GM23338 (cell line): ENCODE data around the gene GRP.

Experiments used
- CREB1 ChIP-seq: fragments of 250-450 bp; sonication (Bioruptor Pico); IDR thresholded peaks from 2 replicates; pipeline ENCODE4 v1.5.0; 2020; ENCODE audit warnings: low read depth, mild to moderate bottlenecking, moderate library complexity
- CTCF ChIP-seq, 2 experiments: fragments of 200-600 bp in 1 of 2; sonication (generic) in 1 of 2; conservative IDR thresholded peaks; 2 replicates each; pipeline versions ENCODE4 v1.5.1 to v1.6.1; 2016 to 2017; ENCODE audit warnings: antibody characterized with exemption in 2 of 2, low read depth in 2 of 2, mild to moderate bottlenecking in 2 of 2, moderate library complexity in 1 of 2
- ETS1 ChIP-seq: IDR thresholded peaks from 2 replicates; pipeline ENCODE4 v1.6.1; 2016; ENCODE audit warnings: antibody characterized with exemption
- EZH2 ChIP-seq: fragments of 200-600 bp; sonication (generic); IDR thresholded peaks from one replicate; pipeline ENCODE4 v1.8.0; 2017; ENCODE audit warnings: antibody characterized with exemption, mild to moderate bottlenecking, low read depth; ENCODE audit not compliant: unreplicated experiment
- EZH2phosphoT487 ChIP-seq: fragments of 200-600 bp; sonication (generic); IDR thresholded peaks from one replicate; pipeline ENCODE4 v1.8.1; 2018; ENCODE audit warnings: antibody characterized with exemption; ENCODE audit not compliant: unreplicated experiment
- JUNB ChIP-seq: IDR thresholded peaks from one replicate; pipeline ENCODE4 v1.6.1; 2016; ENCODE audit warnings: antibody characterized with exemption; ENCODE audit not compliant: unreplicated experiment
- NANOG ChIP-seq: IDR thresholded peaks from 2 replicates; pipeline ENCODE4 v1.6.1; 2016; ENCODE audit warnings: antibody characterized with exemption, borderline replicate concordance
- POLR2AphosphoS5 ChIP-seq: IDR thresholded peaks from 2 replicates; pipeline ENCODE4 v1.6.1; 2016; ENCODE audit warnings: antibody characterized with exemption, low read depth
- REST ChIP-seq: IDR thresholded peaks from one replicate; pipeline ENCODE4 v1.6.1; 2018; ENCODE audit warnings: antibody characterized with exemption; ENCODE audit not compliant: unreplicated experiment
- STAT1 ChIP-seq: IDR thresholded peaks from one replicate; pipeline ENCODE4 v1.6.1; 2016; ENCODE audit warnings: antibody characterized with exemption; ENCODE audit not compliant: unreplicated experiment
- ZNF114 ChIP-seq: fragments of 250-450 bp; sonication (Bioruptor Pico); IDR thresholded peaks from 2 replicates; pipeline ENCODE4 v1.5.0; 2020; ENCODE audit warnings: mild to moderate bottlenecking, moderate library complexity
- ZNF331 ChIP-seq: fragments of 250-450 bp; sonication (Bioruptor Pico); IDR thresholded peaks from 2 replicates; pipeline ENCODE4 v1.5.0; 2020; ENCODE audit warnings: low read depth, mild to moderate bottlenecking, moderate library complexity
- ZNF462 ChIP-seq: fragments of 250-450 bp; sonication (Bioruptor Pico); IDR thresholded peaks from 2 replicates; pipeline ENCODE4 v1.5.0; 2020; ENCODE audit warnings: mild to moderate bottlenecking, moderate library complexity

- no peak for TF ChIP-seq POLR2AphosphoS5
- TF ChIP-seq CTCF (conservative IDR thresholded peaks at IDR 0.05; ENCODE audit: low read depth in 2 of 2): no peak
- no peak for TF ChIP-seq EZH2phosphoT487
- no peak for TF ChIP-seq EZH2
- TF ChIP-seq REST: no peak
- TF ChIP-seq ETS1: no peak
- TF ChIP-seq CREB1 (CRISPR knock-in tag): no peak
- no peak for TF ChIP-seq ZNF331 (CRISPR knock-in tag)
- no peak for TF ChIP-seq ZNF114 (CRISPR knock-in tag)
- no peak for TF ChIP-seq JUNB
- TF ChIP-seq NANOG: no peak
- no peak for TF ChIP-seq STAT1
- TF ChIP-seq ZNF462: no peak
These were observed 18.4 kb downstream of the GRP start for GRCh38 chr18:59238385-59238784.
